KMS-11 (cell line): ENCODE data around the gene RHBG.

Experiments
- H2AFZ ChIP-seq: fragments of 200-600 bp; sonication (generic); 2 replicates; pipeline ENCODE4 v1.6.1; 2016; ENCODE audit warnings: antibody characterized with exemption, mixed run types, low read depth
- H3K27ac ChIP-seq: fragments of 200-600 bp; sonication (generic); 2 replicates; pipeline ENCODE4 v1.6.1; 2016; ENCODE audit warnings: mild to moderate bottlenecking, mixed run types
- H3K27me3 ChIP-seq: fragments of 200-600 bp; sonication (generic); 2 replicates; pipeline ENCODE4 v1.6.1; 2017; ENCODE audit warnings: mild to moderate bottlenecking, low read depth, mixed run types, moderate library complexity; ENCODE audit not compliant: insufficient read depth
- H3K36me3 ChIP-seq: fragments of 200-600 bp; sonication (generic); 2 replicates; pipeline ENCODE4 v1.6.1; 2017; ENCODE audit warnings: mild to moderate bottlenecking, mixed run types; ENCODE audit not compliant: insufficient read depth
- H3K4me1 ChIP-seq: fragments of 200-600 bp; sonication (generic); 2 replicates; pipeline ENCODE4 v1.6.1; 2016; ENCODE audit warnings: mild to moderate bottlenecking, low read depth, mixed run types; ENCODE audit not compliant: poor library complexity, severe bottlenecking
- H3K4me2 ChIP-seq: fragments of 200-600 bp; sonication (generic); 2 replicates; pipeline ENCODE4 v1.7.0; 2016; ENCODE audit warnings: mild to moderate bottlenecking, mixed run types
- H3K4me3 ChIP-seq: fragments of 200-600 bp; sonication (generic); IDR thresholded peaks from 2 replicates; pipeline ENCODE4 v1.6.1; 2017; ENCODE audit warnings: low read depth, low read length, mixed read lengths; ENCODE audit not compliant: insufficient read depth
- H3K79me2 ChIP-seq: fragments of 200-600 bp; sonication (generic); 2 replicates; pipeline ENCODE4 v1.6.1; 2016; ENCODE audit warnings: low read depth, mixed run types; ENCODE audit not compliant: insufficient read depth
- H3K9ac ChIP-seq: fragments of 200-600 bp; sonication (generic); 2 replicates; pipeline ENCODE4 v1.6.1; 2016; ENCODE audit warnings: mild to moderate bottlenecking, mixed run types
- H4K20me1 ChIP-seq: fragments of 200-600 bp; sonication (generic); 2 replicates; pipeline ENCODE4 v1.6.1; 2016; ENCODE audit warnings: mild to moderate bottlenecking, mixed run types; ENCODE audit not compliant: insufficient read depth
- CTCF ChIP-seq: fragments of 200-600 bp; sonication (generic); conservative IDR thresholded peaks from 2 replicates; pipeline ENCODE4 v1.6.1; 2017; ENCODE audit warnings: low read depth, mild to moderate bottlenecking, antibody characterized with exemption, low read length, moderate library complexity, mixed read lengths

The RHBG gene

GRCh38 chr1:156407344-156407743 lies 38.3 kb downstream of the RHBG start:
- no peaks in the 10 kb centered on the region for H3K36me3 ChIP-seq
- no peak overlapping the region for H3K27ac ChIP-seq
- H3K4me3 ChIP-seq: no peak overlapping the region
- no peaks in the 10 kb centered on the region for H3K79me2 ChIP-seq
- peaks cover 98% of the 10 kb centered on the region for H3K27me3 ChIP-seq
- no peak overlapping the region for H3K9ac ChIP-seq
- no peak overlapping the region for H2AFZ ChIP-seq
- TF ChIP-seq CTCF: no peak
- no peak overlapping the region for H3K4me2 ChIP-seq
- no peaks in the 10 kb centered on the region for H3K4me1 ChIP-seq
- H4K20me1 ChIP-seq: no peaks in the 10 kb centered on the region

GRCh38 chr1:156407760-156408159 lies 38.7 kb downstream of the RHBG start:
- Histone ChIP-seq H4K20me1 (no peaks in the 10 kb centered on the region), H3K4me1 (no peaks in the 10 kb centered on the region), H3K9ac (no peak overlapping the region), H3K4me3 (no peak overlapping the region), H3K79me2 (no peaks in the 10 kb centered on the region), H3K27me3 (peaks cover 98% of the 10 kb centered on the region), H2AFZ (no peak overlapping the region), H3K4me2 (no peak overlapping the region), H3K36me3 (no peaks in the 10 kb centered on the region), H3K27ac (no peak overlapping the region)
- TF ChIP-seq CTCF: no peak

- Histone ChIP-seq H3K27ac (no peak overlapping the region), H3K4me1 (no peaks in the 10 kb centered on the region), H3K79me2 (no peaks in the 10 kb centered on the region), H3K4me2 (no peak overlapping the region), H2AFZ (no peak overlapping the region), H4K20me1 (no peaks in the 10 kb centered on the region), H3K4me3 (no peak overlapping the region), H3K36me3 (no peaks in the 10 kb centered on the region), H3K27me3 (peaks cover 98% of the 10 kb centered on the region), H3K9ac (no peak overlapping the region)
- no peak for TF ChIP-seq CTCF
Observed at GRCh38 chr1:156409439-156409838, 40.4 kb downstream of the RHBG start.

GRCh38 chr1:156410238-156410637 lies 41.2 kb downstream of the RHBG start:
- Histone ChIP-seq H4K20me1 (no peaks in the 10 kb centered on the region), H3K9ac (no peak overlapping the region), H3K27me3 (peaks cover 98% of the 10 kb centered on the region), H2AFZ (no peak overlapping the region), H3K36me3 (no peaks in the 10 kb centered on the region), H3K4me3 (no peak overlapping the region), H3K4me1 (no peaks in the 10 kb centered on the region), H3K79me2 (no peaks in the 10 kb centered on the region), H3K4me2 (no peak overlapping the region), H3K27ac (no peak overlapping the region)
- TF ChIP-seq CTCF: no peak
